KBM-7 (cell line): ENCODE measurements around the gene RIT2.

Source experiments
- DNase-seq: peaks from one replicate; pipeline ENCODE4 v3.0.0-alpha.2; 2015
- in situ Hi-C: fragments of 300-500 bp; cut with MboI; formaldehyde crosslinking; loops from 2 replicates; pipeline ENCODE4 v1.14.3; 2020; ENCODE audit warnings: low sequenced_read_pairs, low pct_unique_long_range_greater_than_20kb, mixed read lengths

Gene RIT2

GRCh38 chr18:43115076-43115921 lies at the start of gene RIT2:
TSS of gene RIT2 (minus strand) at chr18:43115685.
- no peak for DNase-seq
- in situ Hi-C loops, result no loop called here

- DNase-seq, result no peak
- in situ Hi-C loops, result no loop called here
Measured at GRCh38 chr18:43161528-43161927, 46.0 kb upstream of the RIT2 start.

- in situ Hi-C loops, result no loop called here
- no peak for DNase-seq
Measured at GRCh38 chr18:43160509-43160908, 45.0 kb upstream of the RIT2 start.

DNA sequence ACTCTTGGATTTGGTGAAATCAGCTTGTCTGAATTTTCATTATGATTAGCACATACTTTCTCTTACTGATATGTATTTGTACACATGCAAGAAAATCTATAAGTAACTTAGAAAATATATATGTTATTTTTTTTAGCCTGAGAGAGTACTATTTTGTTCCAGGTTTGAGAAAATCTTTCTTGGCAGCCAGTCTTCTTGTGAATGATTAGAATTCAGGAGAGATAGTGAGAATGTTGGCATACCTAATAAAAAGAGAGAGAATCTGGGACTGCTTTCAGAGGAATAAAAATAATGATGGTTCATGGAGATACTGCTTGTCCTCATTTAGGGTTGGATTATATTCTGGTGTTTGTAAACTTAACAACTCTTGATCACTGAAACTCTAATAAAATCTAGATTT lies 44.4 kb upstream of the RIT2 start:
- no peak for DNase-seq
- in situ Hi-C loops, result no loop called here

DNA sequence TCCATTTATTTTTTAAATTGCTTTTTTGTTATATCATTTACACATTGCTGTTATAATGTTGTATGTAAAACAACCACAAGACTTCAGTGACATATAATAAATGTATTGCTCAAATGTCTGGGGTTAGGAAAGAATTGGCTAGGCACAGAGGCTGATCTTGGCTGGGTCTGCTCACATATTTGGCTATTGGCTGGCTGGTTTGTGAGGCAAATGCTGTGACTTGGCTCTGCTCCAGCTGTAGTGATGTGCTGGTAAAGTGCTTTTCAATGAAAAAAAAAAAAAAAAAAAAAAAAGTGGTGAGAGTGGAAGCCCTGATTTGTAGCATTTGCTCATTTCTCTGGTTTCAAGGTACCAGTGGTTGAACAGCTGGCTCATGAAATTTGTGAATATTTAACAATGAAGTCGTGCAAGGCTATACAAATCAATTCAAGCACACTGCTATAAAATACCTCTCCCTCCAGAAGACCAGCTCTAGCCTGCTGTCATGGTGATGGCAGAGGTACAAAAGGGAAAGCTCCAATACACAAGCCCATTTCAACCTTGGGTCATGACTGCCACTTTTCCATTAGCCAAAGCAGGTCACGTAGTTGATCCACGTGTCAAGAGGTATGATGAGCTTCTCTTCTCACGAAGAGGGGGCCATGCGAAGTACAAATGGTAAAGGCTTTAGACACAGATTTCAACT lies 43.7 kb upstream of the RIT2 start:
- in situ Hi-C loops, result no loop called here
- no peak for DNase-seq

DNA sequence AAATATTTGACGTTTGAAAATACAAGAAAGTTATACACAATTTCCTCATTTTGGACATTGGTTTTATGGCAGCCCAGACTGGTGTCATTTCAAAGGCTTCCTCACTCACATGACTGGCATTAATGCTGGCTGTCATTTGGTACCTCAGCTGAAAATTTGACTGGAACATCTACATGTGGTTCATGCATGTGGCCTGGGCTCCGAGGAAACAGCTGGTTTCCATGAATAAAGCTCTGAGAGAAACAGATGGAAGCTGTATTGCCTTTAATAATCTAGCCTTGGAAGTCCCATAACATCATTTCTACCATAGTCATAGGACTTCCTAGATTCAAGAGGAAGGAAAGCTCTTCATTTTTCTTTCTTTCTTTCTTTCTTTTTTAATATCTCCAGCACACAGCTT lies 42.9 kb upstream of the RIT2 start:
- no peak for DNase-seq
- in situ Hi-C loops, result no loop called here

- in situ Hi-C loops, result no loop called here
- DNase-seq, result no peak
Measured at GRCh38 chr18:43155842-43156241, 40.4 kb upstream of the RIT2 start.

DNA sequence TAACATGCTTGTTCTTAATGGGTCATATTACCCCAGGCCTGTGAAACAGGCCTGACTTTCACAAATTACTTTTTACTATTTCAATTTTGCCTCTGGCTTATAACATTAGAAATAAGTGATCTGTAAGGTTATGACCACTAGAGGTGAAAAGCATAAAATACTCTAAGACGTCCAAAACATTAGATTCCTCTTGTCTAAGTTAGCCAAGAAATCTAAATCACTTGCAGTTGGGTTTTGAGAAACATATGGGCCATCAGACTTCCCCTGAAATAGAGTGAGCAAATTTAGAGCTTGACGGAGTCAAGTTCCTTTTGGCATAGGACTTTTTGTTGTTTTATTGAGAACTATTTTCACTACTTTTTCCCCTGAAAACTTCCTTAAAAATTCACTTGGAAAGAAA lies 32.7 kb upstream of the RIT2 start:
- in situ Hi-C loops, result no loop called here

GRCh38 chr18:43141208-43141607 lies 25.7 kb upstream of the RIT2 start:
- in situ Hi-C loops, result no loop called here
- DNase-seq, result no peak

More for the DNA sequence above, 32.7 kb upstream of the RIT2 start:
- no peak for DNase-seq

- in situ Hi-C loops, result no loop called here
- no peak for DNase-seq
Measured at GRCh38 chr18:43139288-43139946, 23.9 kb upstream of the RIT2 start.

- no peak for DNase-seq
- in situ Hi-C loops, result no loop called here
Measured at GRCh38 chr18:43134876-43135275, 19.4 kb upstream of the RIT2 start.

GRCh38 chr18:43130716-43131260 lies 15.3 kb upstream of the RIT2 start:
- no peak for DNase-seq
- in situ Hi-C loops, result no loop called here

GRCh38 chr18:43129946-43130524 lies 14.6 kb upstream of the RIT2 start:
- in situ Hi-C loops, result no loop called here
- DNase-seq, result no peak

GRCh38 chr18:43125471-43125870 lies 10.0 kb upstream of the RIT2 start:
- DNase-seq, result no peak
- in situ Hi-C loops, result no loop called here

GRCh38 chr18:43122955-43123354 lies 7.5 kb upstream of the RIT2 start:
- DNase-seq, result no peak
- in situ Hi-C loops, result no loop called here

- no peak for DNase-seq
- in situ Hi-C loops, result no loop called here
Measured at GRCh38 chr18:43116699-43117294, 1.3 kb upstream of the RIT2 start.

- in situ Hi-C loops, result no loop called here
- no peak for DNase-seq
Measured at GRCh38 chr18:43113220-43113895, 2.1 kb downstream of the RIT2 start.

- no peak for DNase-seq
- in situ Hi-C loops, result no loop called here
Measured at GRCh38 chr18:43108882-43109281, 6.6 kb downstream of the RIT2 start.

DNA sequence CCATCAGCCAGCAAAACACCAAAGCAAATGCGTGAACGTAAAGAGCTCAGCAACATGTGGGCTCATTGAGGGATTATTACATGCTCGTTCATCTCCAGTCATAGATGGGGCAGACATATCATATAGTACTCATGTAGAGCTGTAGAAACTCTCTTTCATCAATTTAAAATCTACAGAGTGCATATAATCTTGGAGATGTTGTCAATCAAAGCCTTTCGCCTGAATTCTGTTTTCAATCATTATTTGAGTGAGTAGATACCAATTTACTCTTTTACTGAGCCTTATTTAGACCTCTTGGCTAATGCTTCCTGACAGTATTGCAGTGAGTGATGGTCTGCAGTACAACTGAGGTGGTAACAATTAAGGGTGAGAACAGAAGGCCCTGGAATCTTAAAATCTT lies 7.0 kb downstream of the RIT2 start:
- DNase-seq, result no peak
- in situ Hi-C loops, result no loop called here
